Adrenal gland (tissue), 5 donors: ENCODE results near the gene EPOP.

Experiments used
- CTCF ChIP-seq, 6 experiments: fragments of 450-650 bp in 4 of 6; fragments of 200-600 bp in 2 of 6; sonication (generic) in 1 of 6; IDR thresholded peaks; 1 replicate in 5 of 6; 2 replicates in 1 of 6; pipeline versions ENCODE4 v1.5.1 to v1.8.0; 2016 to 2021; ENCODE audit warnings: antibody characterized with exemption in 6 of 6, mild to moderate bottlenecking in 2 of 6, moderate library complexity in 1 of 6
- POLR2A ChIP-seq, 2 donors: fragments of 450-650 bp; IDR thresholded peaks; one replicate each; pipeline ENCODE4 v1.6.1; 2017; ENCODE audit warnings: antibody characterized with exemption in 2 of 2, mild to moderate bottlenecking in 2 of 2, moderate library complexity in 1 of 2
- donor health status: DM: no; HTN: no; CAD: no.

- TF ChIP-seq CTCF (IDR thresholded peaks at IDR 0.05) (no peak), POLR2A (IDR thresholded peaks at IDR 0.05) (peak in 1 of 2 donors; percentile 79)
These were observed at the start of gene EPOP for GRCh38 chr17:38674749-38675615.
